LoVo (cell line): ENCODE data around the gene SUGP1.

Source experiments
- DNase-seq: peaks from one replicate; pipeline ENCODE4 v3.0.0-alpha.2; 2016; ENCODE audit warnings: low spot score

The SUGP1 gene

GRCh38 chr19:19341026-19341425, 20.7 kb upstream of the SUGP1 start:
- DNase-seq, result no peak

- no peak for DNase-seq
Observed at GRCh38 chr19:19338082-19338481, 17.8 kb upstream of the SUGP1 start.

- DNase-seq, result no peak
Observed at GRCh38 chr19:19337120-19337519, 16.8 kb upstream of the SUGP1 start.

GRCh38 chr19:19336597-19336996, 16.3 kb upstream of the SUGP1 start:
- DNase-seq, result no peak

GRCh38 chr19:19335408-19336158, 15.3 kb upstream of the SUGP1 start:
- no peak for DNase-seq

- no peak for DNase-seq
Observed at GRCh38 chr19:19334989-19335344, 14.7 kb upstream of the SUGP1 start.

GRCh38 chr19:19334063-19334988, 14.0 kb upstream of the SUGP1 start:
- no peak for DNase-seq

GRCh38 chr19:19329126-19329525, 8.8 kb upstream of the SUGP1 start:
- no peak for DNase-seq

- DNase-seq, result no peak
Observed at GRCh38 chr19:19327672-19328071, 7.4 kb upstream of the SUGP1 start.

GRCh38 chr19:19324059-19324770, 3.9 kb upstream of the SUGP1 start:
- DNase-seq, result no peak

- DNase-seq, result peak; percentile 19
Observed at GRCh38 chr19:19321141-19321577, 850 bp upstream of the SUGP1 start.

- DNase-seq, result no peak
Observed at GRCh38 chr19:19319732-19320360, 463 bp downstream of the SUGP1 start.

- DNase-seq, result no peak
Observed at GRCh38 chr19:19316082-19316481, 4.2 kb downstream of the SUGP1 start.

GRCh38 chr19:19315444-19315843, 4.9 kb downstream of the SUGP1 start:
- no peak for DNase-seq

GRCh38 chr19:19308373-19308772, 11.9 kb downstream of the SUGP1 start:
- DNase-seq, result no peak

GRCh38 chr19:19306191-19306590, 14.1 kb downstream of the SUGP1 start:
- no peak for DNase-seq

GRCh38 chr19:19305696-19306095, 14.6 kb downstream of the SUGP1 start:
- no peak for DNase-seq

- no peak for DNase-seq
Observed at GRCh38 chr19:19305066-19305465, 15.2 kb downstream of the SUGP1 start.

- no peak for DNase-seq
Observed at GRCh38 chr19:19304186-19304965, 15.9 kb downstream of the SUGP1 start.

- no peak for DNase-seq
Observed at GRCh38 chr19:19303411-19303810, 16.9 kb downstream of the SUGP1 start.

GRCh38 chr19:19300613-19301012, 19.7 kb downstream of the SUGP1 start:
- DNase-seq, result no peak
